ENCODE data around the gene BPIFB6.

Gene BPIFB6

GRCh38 chr20:33059741-33060390, 28.4 kb downstream of the BPIFB6 start:
- Mint-ChIP-seq H3K9me3 (no peaks in the 10 kb centered on the region), H3K27ac (no peak overlapping the region)

GRCh38 chr20:33061658-33062028, 30.2 kb downstream of the BPIFB6 start:
- peaks cover 19% of the 10 kb centered on the region for H3K4me1 Mint-ChIP-seq
- peaks cover 16% of the 10 kb centered on the region for H3K27me3 Mint-ChIP-seq (ENCODE audit: low read depth)
- no peaks in the 10 kb centered on the region for H3K36me3 Mint-ChIP-seq (ENCODE audit: low read depth)
- no peak for TF ChIP-seq CTCF (IDR thresholded peaks at IDR 0.05; ENCODE audit: unreplicated experiment in 3 of 3)
- H3K9me3 Mint-ChIP-seq, result no peaks in the 10 kb centered on the region
- no peak overlapping the region for H3K4me3 Mint-ChIP-seq
- no peak overlapping the region for H3K27ac Mint-ChIP-seq

More at GRCh38 chr20:33059741-33060390, 28.4 kb downstream of the BPIFB6 start:
- H3K36me3 Mint-ChIP-seq (ENCODE audit: low read depth), result no peaks in the 10 kb centered on the region
- H3K27me3 Mint-ChIP-seq (ENCODE audit: low read depth), result peaks cover 24% of the 10 kb centered on the region
- H3K4me3 Mint-ChIP-seq, result no peak overlapping the region
- H3K4me1 Mint-ChIP-seq, result peaks cover 24% of the 10 kb centered on the region
- no peak for TF ChIP-seq CTCF (IDR thresholded peaks at IDR 0.05; ENCODE audit: unreplicated experiment in 3 of 3)

GRCh38 chr20:33062105-33062824, 30.8 kb downstream of the BPIFB6 start:
- H3K4me3 Mint-ChIP-seq, result no peak overlapping the region
- TF ChIP-seq CTCF (IDR thresholded peaks at IDR 0.05; ENCODE audit: unreplicated experiment in 3 of 3), result no peak
- H3K9me3 Mint-ChIP-seq, result no peaks in the 10 kb centered on the region
- peaks cover 16% of the 10 kb centered on the region for H3K27me3 Mint-ChIP-seq (ENCODE audit: low read depth)
- H3K27ac Mint-ChIP-seq, result peak overlapping the region in 1 of 3 experiments; percentile 29
- H3K4me1 Mint-ChIP-seq, result peaks cover 19% of the 10 kb centered on the region
- H3K36me3 Mint-ChIP-seq (ENCODE audit: low read depth), result no peaks in the 10 kb centered on the region

GRCh38 chr20:33062825-33063149, 31.3 kb downstream of the BPIFB6 start:
- no peak for TF ChIP-seq CTCF (IDR thresholded peaks at IDR 0.05; ENCODE audit: unreplicated experiment in 3 of 3)
- H3K36me3 Mint-ChIP-seq (ENCODE audit: low read depth), result no peaks in the 10 kb centered on the region
- H3K27me3 Mint-ChIP-seq (ENCODE audit: low read depth), result peaks cover 16% of the 10 kb centered on the region
- no peak overlapping the region for H3K4me3 Mint-ChIP-seq
- H3K4me1 Mint-ChIP-seq, result peaks cover 19% of the 10 kb centered on the region
- H3K9me3 Mint-ChIP-seq, result no peaks in the 10 kb centered on the region
- H3K27ac Mint-ChIP-seq, result no peak overlapping the region

- Mint-ChIP-seq H3K36me3 (ENCODE audit: low read depth) (no peaks in the 10 kb centered on the region), H3K9me3 (no peaks in the 10 kb centered on the region)
Observed at GRCh38 chr20:33063271-33063670, 31.8 kb downstream of the BPIFB6 start.

More at GRCh38 chr20:33063271-33063670, 31.8 kb downstream of the BPIFB6 start:
- Mint-ChIP-seq H3K4me3 (no peak overlapping the region), H3K27ac (no peak overlapping the region), H3K27me3 (ENCODE audit: low read depth) (peaks cover 16% of the 10 kb centered on the region), H3K4me1 (peaks cover 19% of the 10 kb centered on the region)
- no peak for TF ChIP-seq CTCF (IDR thresholded peaks at IDR 0.05; ENCODE audit: unreplicated experiment in 3 of 3)
